Measurements from ENCODE around the gene EIF4A3.

EIF4A3 gene

GRCh38 chr17:80132906-80133625 lies 13.9 kb downstream of the EIF4A3 start:
- no peak for ATAC-seq

DNA sequence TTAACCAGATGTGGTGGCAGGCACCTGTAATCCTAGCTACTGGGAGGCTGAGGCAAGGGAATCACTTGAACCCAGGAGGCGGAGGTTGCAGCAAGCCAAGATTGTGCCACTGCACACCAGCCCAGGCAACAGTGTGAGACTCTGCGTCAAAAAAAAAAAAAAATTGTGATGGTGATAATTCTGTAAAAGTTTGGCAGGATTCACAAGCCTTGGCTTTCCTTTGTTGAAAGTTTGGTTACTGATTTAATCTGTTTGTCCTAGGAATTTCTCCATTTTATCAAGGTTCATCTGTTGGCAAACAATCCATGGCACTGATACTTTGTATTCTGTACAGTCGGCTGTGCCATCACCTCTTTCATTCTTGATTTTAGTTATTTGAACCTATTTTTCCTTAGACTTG lies 15.9 kb downstream of the EIF4A3 start:
- ATAC-seq, result no peak

- no peak for ATAC-seq
Observed at GRCh38 chr17:80129006-80129565, 17.8 kb downstream of the EIF4A3 start.

DNA sequence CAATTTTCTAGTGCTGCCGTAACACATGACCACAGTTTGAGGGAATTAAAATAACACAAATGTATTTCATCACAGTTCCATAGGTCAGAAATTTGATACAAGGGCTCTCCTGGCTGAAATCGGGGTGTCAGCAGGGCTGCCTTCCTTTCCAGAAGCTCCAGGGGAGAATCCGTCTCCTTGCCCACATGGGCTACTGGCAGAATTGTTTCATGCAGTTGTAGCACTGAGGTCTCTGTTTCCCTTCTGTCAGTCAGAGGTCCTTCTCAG lies 20.5 kb downstream of the EIF4A3 start:
- ATAC-seq, result no peak

- ATAC-seq, result no peak
Observed at GRCh38 chr17:80125656-80126448, 21.1 kb downstream of the EIF4A3 start.

DNA sequence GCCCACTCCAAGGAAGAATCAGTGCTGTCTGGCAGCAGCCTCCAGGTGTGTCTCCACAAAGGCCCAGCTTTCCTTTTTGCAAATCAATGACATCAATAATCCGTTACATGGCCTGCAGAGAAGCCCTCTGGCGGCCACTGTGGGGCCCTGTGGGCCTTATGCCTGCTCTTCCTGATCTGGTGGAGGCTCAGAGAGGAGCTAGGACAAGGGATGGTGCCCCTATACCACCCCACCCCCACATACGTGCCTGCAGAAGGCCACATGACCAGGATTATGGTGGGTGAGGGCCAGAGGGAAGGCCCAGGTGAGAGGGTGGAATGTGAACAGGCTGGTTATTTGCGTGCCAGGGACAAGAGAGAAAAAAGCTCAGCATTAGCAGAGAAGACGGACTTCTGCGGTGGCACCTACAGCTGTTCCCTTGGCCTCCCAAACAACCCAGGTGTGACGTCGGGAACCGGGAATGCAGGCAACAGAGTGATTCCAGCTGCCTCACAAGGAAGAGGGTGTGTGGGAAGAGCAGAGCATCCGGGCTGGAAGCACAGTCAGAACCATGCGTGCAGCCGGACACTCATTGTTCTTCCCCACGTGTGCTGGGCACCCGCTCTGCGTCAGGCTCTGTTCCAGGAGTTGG lies 22.5 kb downstream of the EIF4A3 start:
- ATAC-seq, result no peak

DNA sequence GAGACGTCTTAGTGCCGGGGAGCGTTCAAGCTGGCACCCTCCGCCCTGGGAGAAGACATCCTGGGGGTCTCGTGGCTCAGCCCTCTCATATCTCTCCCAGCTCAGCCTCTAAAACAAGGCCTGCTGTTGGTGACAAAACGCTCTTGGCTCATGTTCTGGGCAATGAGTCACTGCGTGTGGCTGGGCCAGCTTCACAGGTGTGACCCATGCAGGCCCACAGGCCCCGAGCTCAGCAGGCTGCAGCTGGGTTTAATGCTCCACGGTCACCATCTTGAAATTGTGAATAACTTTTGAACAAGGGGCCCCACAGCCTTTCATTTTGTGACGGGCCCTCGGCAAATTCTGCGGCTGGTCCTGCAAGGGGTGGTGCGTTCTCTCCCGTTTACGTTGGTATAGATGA lies 23.1 kb downstream of the EIF4A3 start:
- ATAC-seq, result no peak

- no peak for ATAC-seq
Observed at GRCh38 chr17:80122926-80123505, 23.9 kb downstream of the EIF4A3 start.

GRCh38 chr17:80122026-80122575 lies 24.8 kb downstream of the EIF4A3 start:
- ATAC-seq, result no peak

DNA sequence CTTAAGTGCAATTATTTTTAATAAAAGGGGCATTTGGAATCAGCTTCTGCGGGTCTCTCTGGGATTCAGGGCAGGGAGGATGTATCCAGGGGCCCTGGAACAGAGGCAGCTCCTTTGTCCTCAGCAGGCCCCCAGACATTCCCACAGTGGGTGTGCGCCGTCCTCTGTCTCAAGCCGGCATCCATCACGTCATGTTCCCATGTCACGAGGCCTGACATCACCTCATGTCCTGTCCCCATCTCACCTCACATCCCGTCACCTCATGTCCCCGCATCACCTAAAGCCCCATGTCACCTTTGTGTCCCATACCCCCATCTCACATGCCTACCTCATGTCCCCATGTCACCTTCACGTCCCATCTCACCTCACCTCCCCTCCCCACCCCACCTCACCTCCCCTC lies 27.1 kb downstream of the EIF4A3 start:
- no peak for ATAC-seq

DNA sequence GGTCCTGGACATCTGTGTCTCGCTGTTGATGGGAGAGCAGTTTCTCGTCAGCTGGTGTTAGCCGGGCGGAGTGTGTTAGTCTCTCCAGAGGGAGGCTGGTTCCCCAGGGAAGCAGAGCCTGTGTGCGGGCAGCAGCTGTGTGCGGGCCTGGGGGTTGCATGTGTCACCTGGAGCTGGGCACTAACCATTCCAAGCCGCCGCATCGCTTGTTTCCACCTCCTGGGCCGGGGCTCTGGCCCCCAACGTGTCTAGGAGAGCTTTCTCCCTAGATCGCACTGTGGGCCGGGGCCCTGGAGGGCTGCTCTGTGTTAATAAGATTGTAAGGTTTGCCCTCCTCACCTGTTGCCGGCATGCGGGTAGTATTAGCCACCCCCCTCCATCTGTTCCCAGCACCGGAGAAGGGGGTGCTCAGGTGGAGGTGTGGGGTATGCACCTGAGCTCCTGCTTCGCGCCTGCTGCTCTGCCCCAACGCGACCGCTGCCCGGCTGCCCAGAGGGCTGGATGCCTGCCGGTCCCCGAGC lies 27.6 kb downstream of the EIF4A3 start:
- ATAC-seq, result no peak

- no peak for ATAC-seq
Observed at GRCh38 chr17:80118601-80119270, 28.2 kb downstream of the EIF4A3 start.

DNA sequence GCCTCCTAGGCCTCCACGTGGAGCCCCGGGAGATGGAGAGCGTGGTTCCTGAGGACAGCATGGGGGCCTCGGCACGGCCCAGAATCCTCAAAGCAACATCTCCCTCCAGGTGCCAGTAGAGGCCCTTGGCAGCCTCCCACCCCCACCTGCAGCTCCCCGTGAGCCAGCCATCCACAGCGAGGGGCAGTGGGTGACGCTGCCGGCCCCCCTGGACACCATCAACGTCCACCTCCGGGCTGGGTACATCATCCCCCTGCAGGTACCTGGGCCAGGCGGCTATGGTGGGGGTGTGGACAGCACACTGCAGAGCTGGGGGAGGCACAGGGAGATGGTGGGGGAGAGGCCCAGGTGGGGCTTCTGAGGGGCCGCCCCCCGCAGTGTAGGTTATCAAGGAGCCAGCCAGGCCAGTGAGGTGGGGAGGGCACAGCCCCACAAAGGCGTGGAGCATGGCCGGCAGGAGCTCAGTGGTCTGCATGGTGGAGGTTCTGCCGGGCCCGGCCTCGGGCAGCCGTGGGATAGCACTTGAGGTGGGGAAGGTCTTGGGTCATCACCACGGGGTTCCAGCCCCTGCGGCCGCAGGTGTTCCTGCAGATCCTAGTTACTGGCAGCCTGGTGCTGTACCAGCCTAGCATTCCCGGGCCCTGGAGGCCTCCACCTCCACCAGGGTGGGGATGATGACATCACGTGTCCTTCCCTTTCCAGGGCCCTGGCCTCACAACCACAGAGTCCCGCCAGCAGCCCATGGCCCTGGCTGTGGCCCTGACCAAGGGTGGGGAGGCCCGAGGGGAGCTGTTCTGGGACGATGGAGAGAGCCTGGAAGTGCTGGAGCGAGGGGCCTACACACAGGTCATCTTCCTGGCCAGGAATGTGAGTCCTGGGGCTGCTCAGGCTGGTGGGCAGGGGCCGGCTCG lies 29.2 kb downstream of the EIF4A3 start:
- no peak for ATAC-seq

- no peak for ATAC-seq
Observed at GRCh38 chr17:80116921-80117380, 30.0 kb downstream of the EIF4A3 start.

DNA sequence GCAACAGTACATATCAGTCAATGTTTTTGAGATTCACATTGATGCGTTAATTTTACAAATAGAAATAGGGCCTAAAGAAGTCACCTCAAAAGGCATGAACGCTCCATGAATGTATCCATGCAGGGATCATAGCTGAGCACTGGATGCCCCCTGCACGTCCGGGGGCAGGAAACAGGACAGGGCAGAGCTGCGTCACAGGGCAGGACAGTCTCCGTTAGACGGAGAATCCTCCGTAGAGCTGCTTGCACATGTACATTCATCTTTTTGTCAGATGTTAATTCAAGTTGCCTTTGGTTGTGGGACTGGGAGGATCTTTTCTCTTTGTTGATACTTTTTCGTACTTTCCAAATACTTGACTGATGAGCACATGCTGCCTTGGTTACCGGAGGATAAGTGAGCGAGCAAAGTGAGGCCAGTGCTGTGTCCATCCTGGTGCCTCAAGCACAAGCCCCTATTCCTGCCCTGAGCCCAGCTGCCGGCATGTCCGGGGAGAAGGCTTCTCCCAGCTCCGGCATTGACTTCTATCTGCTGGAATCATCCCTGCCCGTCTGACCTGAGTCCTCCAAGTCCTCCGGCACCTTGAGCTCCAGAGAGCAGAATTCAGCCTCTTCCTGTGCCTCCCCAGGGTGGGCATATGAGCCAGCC lies 30.5 kb downstream of the EIF4A3 start:
- no peak for ATAC-seq

DNA sequence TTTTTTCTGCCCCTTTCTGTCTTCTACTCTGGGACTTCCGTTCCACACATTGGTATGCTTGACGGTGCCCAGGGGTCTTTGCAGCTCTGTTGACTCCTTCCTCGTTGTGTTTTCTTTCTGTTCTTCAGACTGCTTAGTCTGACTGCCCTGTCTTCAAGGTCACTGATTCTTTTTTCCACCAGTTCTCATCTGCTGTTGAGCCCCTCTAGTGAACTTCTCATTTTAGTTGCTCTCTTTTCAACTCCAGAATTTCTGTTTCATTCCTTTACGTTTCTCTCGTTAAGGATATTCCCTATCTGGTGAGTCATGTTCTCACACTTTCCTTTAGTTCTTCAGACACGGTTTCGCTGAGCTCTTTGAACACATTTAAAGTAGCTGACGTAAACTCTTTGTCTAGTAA lies 31.8 kb downstream of the EIF4A3 start:
- ATAC-seq, result no peak

DNA sequence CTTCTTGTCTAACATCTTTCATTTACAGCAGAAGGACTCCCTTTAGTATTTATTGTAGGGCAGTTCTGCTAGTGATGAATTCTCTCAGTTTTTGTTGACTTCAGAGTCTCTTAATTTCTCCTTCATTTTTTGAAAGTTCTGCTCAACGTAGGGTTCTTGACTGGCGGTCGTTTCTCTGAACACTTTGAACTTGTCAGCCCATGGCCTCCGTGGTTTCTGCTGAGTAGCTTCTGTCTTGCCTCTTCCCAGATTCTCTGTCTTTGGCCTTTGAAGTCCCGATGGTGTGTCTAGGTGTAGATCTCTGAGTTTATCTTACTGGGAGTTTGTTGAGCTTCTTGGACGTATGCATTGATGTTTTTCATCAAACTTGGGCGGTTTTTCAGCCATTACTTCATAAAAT lies 32.2 kb downstream of the EIF4A3 start:
- ATAC-seq, result no peak

- ATAC-seq, result no peak
Observed at GRCh38 chr17:80113033-80113484, 33.9 kb downstream of the EIF4A3 start.

- ATAC-seq, result no peak
Observed at GRCh38 chr17:80112471-80113032, 34.4 kb downstream of the EIF4A3 start.
